GM12878 (cell line): ENCODE data around the gene CDC42EP3. TPM values are rescaled to one million over a fixed set of nuclear protein-coding genes. Genes with fewer than 3 reads are reported as not detected.

Source experiments
- ATAC-seq: fragments of 200-7000 bp; cut with Tn5 transposase; 3 replicates; pipeline ENCODE4 v1.9.1; 2020; ENCODE audit warnings: mild to moderate bottlenecking, moderate library complexity
- BruUV-seq: library from RNA; stranded (reverse); fragments of 400-500 nt; replicated peaks from 2 replicates; lab custom pipeline; 2021; lab: Mats Ljungman, UMichigan
- CTCF ChIA-PET: fragments of 300-600 bp; sonication (Branson Sonifier 250); formaldehyde crosslinking; extraction: SDS; loops from one replicate; lab custom pipeline; 2021; ENCODE audit warnings: inconsistent platforms; lab: Yijun Ruan, JAX
- POLR2A ChIA-PET: fragments of 350-600 bp; formaldehyde crosslinking; extraction: SDS; loops from one replicate; lab custom pipeline; 2021; ENCODE audit warnings: inconsistent platforms; lab: Charles Lee
- RAD21 ChIA-PET: fragments of 300-600 bp; sonication (Branson Sonifier 250); formaldehyde crosslinking; loops from one replicate; lab custom pipeline; 2023; ENCODE audit warnings: antibody characterized with exemption; ENCODE audit not compliant: unreplicated experiment; lab: Charles Lee
- SMC1A ChIA-PET: fragments of 300-600 bp; sonication (Branson Sonifier 250); formaldehyde crosslinking; loops from one replicate; lab custom pipeline; 2023; ENCODE audit not compliant: unreplicated experiment, uncharacterized antibody; lab: Charles Lee
- DNase-seq: peaks from one replicate; pipeline ENCODE4 v3.0.0-alpha.2; 2011; ENCODE audit warnings: low read depth, low spot score
- FAIRE-seq: peaks from 3 replicates; lab custom pipeline; 2011; peaks lifted over from hg19 to GRCh38; lab: Jason Lieb, UNC
- H2AFZ ChIP-seq: 2 replicates; pipeline ENCODE4 v1.6.0; 2011; ENCODE audit warnings: low read depth, low read length, control low read depth; ENCODE audit not compliant: control insufficient read depth
- H3K27ac ChIP-seq: 2 replicates; pipeline ENCODE4 v1.5.1; 2011; ENCODE audit warnings: control low read depth; ENCODE audit not compliant: control insufficient read depth, insufficient read depth
- H3K27me3 ChIP-seq, 2 experiments: replicated peaks in 1 of 2; 2 replicates each; pipeline versions ENCODE4 v1.6.0 to v1.6.1; 2011; ENCODE audit warnings: low read length in 1 of 2; ENCODE audit not compliant: control insufficient read depth in 2 of 2, insufficient read depth in 2 of 2
- H3K36me3 ChIP-seq, 2 experiments: 2 replicates each; pipeline ENCODE4 v1.5.1; 2011; ENCODE audit warnings: low read length in 1 of 2; ENCODE audit not compliant: control insufficient read depth in 2 of 2, insufficient read depth in 2 of 2
- H3K4me1 ChIP-seq: 2 replicates; pipeline ENCODE4 v1.6.1; 2011; ENCODE audit warnings: mild to moderate bottlenecking, low read length, moderate library complexity, mixed read lengths; ENCODE audit not compliant: control insufficient read depth, insufficient read depth
- H3K4me2 ChIP-seq: 2 replicates; pipeline ENCODE4 v1.6.0; 2011; ENCODE audit warnings: control low read depth; ENCODE audit not compliant: control insufficient read depth, insufficient read depth
- H3K4me3 ChIP-seq: fragments of 200-600 bp; sonication (generic); 2 replicates; pipeline ENCODE4 v1.5.1; 2016
- H3K79me2 ChIP-seq: 2 replicates; pipeline ENCODE4 v1.6.0; 2011; ENCODE audit warnings: low read length; ENCODE audit not compliant: control insufficient read depth, insufficient read depth
- H3K9ac ChIP-seq: 2 replicates; pipeline ENCODE4 v1.8.0; 2011; ENCODE audit warnings: low read length, control low read depth, mixed read lengths; ENCODE audit not compliant: control insufficient read depth, insufficient read depth
- H3K9me3 ChIP-seq: replicated peaks from 3 replicates; pipeline ENCODE4 v1.5.1; 2011; ENCODE audit warnings: mild to moderate bottlenecking, low read length; ENCODE audit not compliant: control insufficient read depth, insufficient read depth
- H4K20me1 ChIP-seq: 2 replicates; pipeline ENCODE4 v1.6.0; 2011; ENCODE audit not compliant: control insufficient read depth, insufficient read depth
- ATF3 ChIP-seq: IDR thresholded peaks from 2 replicates; pipeline ENCODE4 v1.6.1; 2011; ENCODE audit warnings: low read depth, mild to moderate bottlenecking, low read length, moderate library complexity, borderline replicate concordance; ENCODE audit errors: extremely low read depth
- ATF7 ChIP-seq: fragments of 450-650 bp; IDR thresholded peaks from 2 replicates; pipeline ENCODE4 v1.6.1; 2016; ENCODE audit warnings: low read depth, mild to moderate bottlenecking
- BACH1 ChIP-seq: fragments of 450-650 bp; IDR thresholded peaks from 2 replicates; pipeline ENCODE4 v1.6.1; 2017; ENCODE audit warnings: mild to moderate bottlenecking, borderline replicate concordance
- CHD1 ChIP-seq: IDR thresholded peaks from 2 replicates; pipeline ENCODE4 v1.6.1; 2012; ENCODE audit warnings: low read depth, low read length, improper control_type of control experiment
- JUND ChIP-seq: IDR thresholded peaks from 2 replicates; pipeline ENCODE4 v1.6.1; 2012; ENCODE audit warnings: low read depth, mild to moderate bottlenecking, low read length, improper control_type of control experiment, moderate library complexity
- MTA2 ChIP-seq: fragments of 450-650 bp; IDR thresholded peaks from 2 replicates; pipeline ENCODE4 v1.6.1; 2016; ENCODE audit warnings: low read depth, mild to moderate bottlenecking, moderate library complexity
- NR2F1 ChIP-seq: fragments of 450-650 bp; conservative IDR thresholded peaks from 2 replicates; pipeline ENCODE4 v1.6.1; 2017; ENCODE audit warnings: mild to moderate bottlenecking
- POLR2AphosphoS5 ChIP-seq: IDR thresholded peaks from 2 replicates; pipeline ENCODE4 v1.6.1; 2011; ENCODE audit warnings: mild to moderate bottlenecking, low read length, inconsistent platforms
- RAD51 ChIP-seq: fragments of 450-650 bp; IDR thresholded peaks from 2 replicates; pipeline ENCODE4 v1.6.1; 2016; ENCODE audit warnings: moderate library complexity, mild to moderate bottlenecking, inconsistent platforms
- RUNX3 ChIP-seq: IDR thresholded peaks from 2 replicates; pipeline ENCODE4 v1.6.1; 2012; ENCODE audit warnings: low read length, inconsistent platforms
- SP1 ChIP-seq: IDR thresholded peaks from one replicate; pipeline ENCODE4 v1.6.1; 2011; ENCODE audit warnings: low read depth, low read length
- SRF ChIP-seq, 2 experiments: IDR thresholded peaks; 2 replicates each; pipeline ENCODE4 v1.6.1; 2011; ENCODE audit warnings: low read depth in 2 of 2, low read length in 2 of 2, mild to moderate bottlenecking in 1 of 2, moderate library complexity in 1 of 2
- ZBED1 ChIP-seq: IDR thresholded peaks from 2 replicates; pipeline ENCODE4 v1.6.1; 2016; ENCODE audit warnings: borderline replicate concordance
- ZBTB33 ChIP-seq: fragments of 450-650 bp; IDR thresholded peaks from 2 replicates; pipeline ENCODE4 v1.6.1; 2017; ENCODE audit warnings: mild to moderate bottlenecking
- ZNF592 ChIP-seq: fragments of 450-650 bp; IDR thresholded peaks from 2 replicates; pipeline ENCODE4 v1.6.1; 2017; ENCODE audit warnings: mild to moderate bottlenecking, moderate library complexity
- WGBS: methylation state at CpG from one replicate; pipeline ENCODE4 v1.1.6; 2016; ENCODE audit warnings: low lambda C conversion rate; ENCODE audit not compliant: insufficient replicate concordance, insufficient coverage; ENCODE audit errors: missing lambda C conversion rate; 5-methylcytosine and 5-hydroxymethylcytosine counted together
- in situ Hi-C: fragments of 300-500 bp; cut with MboI; formaldehyde crosslinking; loops from 9 replicates; pipeline ENCODE4 v1.14.3; 2018; ENCODE audit warnings: mixed read lengths
- intact Hi-C: fragments of 100-400 bp; cut with micrococcal nuclease; formaldehyde crosslinking; loops from one replicate; pipeline ENCODE4 v1.14.2; 2022; ENCODE audit not compliant: unreplicated experiment
- polyA plus RNA-seq, 11 experiments: library from polyadenylated mRNA; depleted of rRNA in 4 of 11; unstranded in 6 of 11; stranded (reverse) in 5 of 11; fragments of >200 nt; fragmentation: Nextera tagmentation in 4 of 11; fragmentation: Illumina TruSeq in 1 of 11; extraction: Ambion mirVana in 4 of 11; extraction: Trizol in 1 of 11; gene quantifications; 1 replicate in 1 of 11; 2 replicates in 10 of 11; pipeline versions ENCODE4 v1.2.1 to v1.2.3, GENCODE V29; 2011 to 2016; ENCODE audit warnings: inconsistent platforms in 2 of 11, missing spikeins in 2 of 11, low read depth in 1 of 11
- total RNA-seq, 4 experiments: library from RNA; depleted of rRNA in 3 of 4; stranded (reverse); fragments of >200 nt in 3 of 4; fragmentation: Illumina TruSeq in 1 of 4; extraction: Trizol in 1 of 4; gene quantifications; 2 replicates each; pipeline versions ENCODE4 v1.2.1 to v1.2.3, GENCODE V29; 2013 to 2021

Gene CDC42EP3
- total and polyA plus RNA-seq, 10 of the 15 experiments (the other 5 are each of a cell fraction or from before 2014, with no cell fraction given) = 11.8 to 86.9 (median 52.9) TPM

GRCh38 chr2:37625796-37626571, 45.5 kb downstream of the CDC42EP3 start:
- Histone ChIP-seq H3K9ac (peak overlapping the region; percentile 76), H2AFZ (peak overlapping the region; percentile 86), H3K27me3 (no peaks in the 10 kb centered on the region), H3K4me1 (peaks cover 62% of the 10 kb centered on the region), H3K36me3 (0 out of 4 replicates have a peak, but pooled peaks cover 0 to 4% of the 10 kb centered on the region in 2 experiments), H3K4me2 (peak overlapping the region; percentile 66), H4K20me1 (no peaks in the 10 kb centered on the region), H3K9me3 (no peaks in the 10 kb centered on the region; the same call in 2 of the 3 replicates), H3K4me3 (no peak overlapping the region), H3K27ac (peak overlapping the region; percentile 97), H3K79me2 (peaks cover 61% of the 10 kb centered on the region)
- ChIA-PET CTCF (interaction anchor here (0.8 to 3.7 kb wide), 16 partner anchors 8 to 251 kb away, joined by 3 to 25 read pairs (median 6); no protein-coding TSS in a partner anchor), RAD21 (interaction anchor here (0.9 to 9.9 kb wide), 20 partner anchors 9 to 251 kb away, joined by 3 to 176 read pairs (median 6); partner anchors contain the start of gene CDC42EP3), SMC1A (interaction anchor here (0.7 to 10.2 kb wide), 25 partner anchors 9 to 251 kb away, joined by 3 to 178 read pairs (median 16); partner anchors contain the start of gene CDC42EP3), POLR2A (interaction anchor here (0.5 to 10.2 kb wide), 13 partner anchors 9 to 226 kb away, joined by 3 to 166 read pairs (median 5); partner anchors contain the start of gene CDC42EP3)
- 2% methylated on average over 11 of the region's 11 CpGs for WGBS
- DNase-seq (peak; percentile 82), ATAC-seq (peak; percentile 35), FAIRE-seq (peak; percentile 23)
- intact Hi-C loops = loop anchor here (2.0 kb wide), 2 partner anchors 29 to 211 kb away; no protein-coding TSS in a partner anchor
- BruUV-seq = TSS peak; percentile 69
- in situ Hi-C loops = no loop called here
- TF ChIP-seq JUND (no peak), ZBED1 (no peak), ATF3 (no peak), ZBTB33 (no peak), SP1 (no peak), CHD1 (no peak), ZNF592 (0 out of 2 replicates have a peak, but pooled peaks have one; percentile 42), SRF (IDR thresholded peaks at IDR 0.05; ENCODE audit: low read depth in 2 of 2, low read length in 2 of 2) (no peak), RAD51 (no peak), ATF7 (no peak), POLR2AphosphoS5 (peak; percentile 58), NR2F1 (peak; percentile 27; the same call in 1 of the 2 replicates), BACH1 (0 out of 2 replicates have a peak, but pooled peaks have one; percentile 42), MTA2 (peak; percentile 35; the same call in 1 of the 2 replicates), RUNX3 (peak; percentile 76)
